Measurements from ENCODE around the gene CHST1.

CHST1 gene

DNA sequence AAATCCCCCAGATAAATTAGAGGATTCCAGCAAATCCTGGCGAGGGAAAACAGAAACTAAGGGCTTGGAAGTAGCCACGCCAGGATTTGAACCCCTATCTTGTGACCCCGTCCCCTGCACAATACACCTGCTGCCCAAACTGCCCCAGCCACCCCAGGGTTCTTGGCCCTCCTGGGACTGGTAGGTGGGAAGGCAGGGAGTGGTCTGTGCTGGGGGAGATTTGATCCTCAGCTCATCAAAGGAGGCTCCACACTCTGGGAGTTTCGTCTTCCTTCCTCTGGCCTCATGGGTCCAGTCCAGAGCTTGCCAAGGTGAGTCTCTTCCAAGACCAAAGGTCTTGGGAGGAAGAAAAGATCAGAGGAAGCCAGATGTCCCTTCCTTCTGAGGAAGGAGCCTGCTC lies 4.5 kb upstream of the CHST1 start:
- in situ Hi-C loops (cut with HindIII; ENCODE audit: low sequenced_read_pairs) = no loop called here
- no peak overlapping the region for H3K4me3 ChIP-seq (ENCODE audit: low read depth, low read length)
- no peak for DNase-seq (ENCODE audit: low read depth)
- TF ChIP-seq, protein P1, sequence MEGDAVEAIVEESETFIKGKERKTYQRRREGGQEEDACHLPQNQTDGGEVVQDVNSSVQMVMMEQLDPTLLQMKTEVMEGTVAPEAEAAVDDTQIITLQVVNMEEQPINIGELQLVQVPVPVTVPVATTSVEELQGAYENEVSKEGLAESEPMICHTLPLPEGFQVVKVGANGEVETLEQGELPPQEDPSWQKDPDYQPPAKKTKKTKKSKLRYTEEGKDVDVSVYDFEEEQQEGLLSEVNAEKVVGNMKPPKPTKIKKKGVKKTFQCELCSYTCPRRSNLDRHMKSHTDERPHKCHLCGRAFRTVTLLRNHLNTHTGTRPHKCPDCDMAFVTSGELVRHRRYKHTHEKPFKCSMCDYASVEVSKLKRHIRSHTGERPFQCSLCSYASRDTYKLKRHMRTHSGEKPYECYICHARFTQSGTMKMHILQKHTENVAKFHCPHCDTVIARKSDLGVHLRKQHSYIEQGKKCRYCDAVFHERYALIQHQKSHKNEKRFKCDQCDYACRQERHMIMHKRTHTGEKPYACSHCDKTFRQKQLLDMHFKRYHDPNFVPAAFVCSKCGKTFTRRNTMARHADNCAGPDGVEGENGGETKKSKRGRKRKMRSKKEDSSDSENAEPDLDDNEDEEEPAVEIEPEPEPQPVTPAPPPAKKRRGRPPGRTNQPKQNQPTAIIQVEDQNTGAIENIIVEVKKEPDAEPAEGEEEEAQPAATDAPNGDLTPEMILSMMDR (IDR thresholded peaks at IDR 0.05; ENCODE audit: low read depth, low read length, missing control alignments) = no peak

- in situ Hi-C loops (cut with HindIII; ENCODE audit: low sequenced_read_pairs) = no loop called here
- no peak for DNase-seq (ENCODE audit: low read depth)
- no peak overlapping the region for H3K4me3 ChIP-seq (ENCODE audit: low read depth, low read length)
- TF ChIP-seq, protein P1 (IDR thresholded peaks at IDR 0.05; ENCODE audit: low read depth, low read length, missing control alignments) = no peak
Measured at GRCh38 chr11:45669146-45669545, 3.7 kb upstream of the CHST1 start.

- H3K4me3 ChIP-seq (ENCODE audit: low read depth, low read length) = no peak overlapping the region
- in situ Hi-C loops (cut with HindIII; ENCODE audit: low sequenced_read_pairs) = no loop called here
- TF ChIP-seq, protein P1 (IDR thresholded peaks at IDR 0.05; ENCODE audit: low read depth, low read length, missing control alignments) = no peak
- DNase-seq (ENCODE audit: low read depth) = no peak
Measured at GRCh38 chr11:45667929-45668680, 2.7 kb upstream of the CHST1 start.

- no peak overlapping the region for H3K4me3 ChIP-seq (ENCODE audit: low read depth, low read length)
- no peak for DNase-seq (ENCODE audit: low read depth)
- in situ Hi-C loops (cut with HindIII; ENCODE audit: low sequenced_read_pairs) = no loop called here
- TF ChIP-seq, protein P1 (IDR thresholded peaks at IDR 0.05; ENCODE audit: low read depth, low read length, missing control alignments) = no peak
Measured at GRCh38 chr11:45666648-45667642, 1.5 kb upstream of the CHST1 start.

DNA sequence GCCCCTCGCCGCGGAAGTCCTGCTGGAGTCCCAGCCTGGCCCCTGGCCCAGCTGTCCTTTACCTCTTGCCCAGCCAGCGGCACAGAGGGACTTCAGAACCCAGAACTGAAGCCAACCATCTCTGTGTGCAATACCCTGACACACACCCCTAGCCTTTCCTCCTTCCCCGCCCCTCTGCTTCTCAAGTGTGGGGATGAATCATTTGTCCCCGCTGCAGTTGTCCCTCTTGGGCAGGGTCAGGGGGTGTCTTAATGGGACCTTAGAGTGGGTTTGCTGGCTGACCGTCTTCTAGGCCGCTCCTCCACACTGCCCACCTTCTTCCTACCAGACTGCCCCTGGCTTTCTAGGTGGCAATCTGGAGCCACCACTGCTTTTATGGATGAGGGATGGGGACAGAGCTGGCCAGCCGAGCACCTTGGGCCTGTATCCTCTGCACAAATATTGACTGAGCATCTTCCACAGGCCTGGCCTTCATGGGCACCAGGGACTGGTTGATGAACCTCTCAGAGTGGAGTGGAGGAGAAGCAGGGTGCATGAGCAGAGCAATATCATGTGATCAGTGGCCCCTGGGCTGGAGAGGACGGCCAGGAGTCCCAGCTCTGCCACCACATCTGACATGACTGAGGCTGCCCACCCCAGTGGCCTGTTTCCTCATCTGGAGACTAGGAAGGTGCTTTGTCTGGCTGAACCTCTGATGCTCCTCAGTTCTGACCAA lies 668 bp upstream of the CHST1 start:
- no peak overlapping the region for H3K4me3 ChIP-seq (ENCODE audit: low read depth, low read length)
- DNase-seq (ENCODE audit: low read depth) = no peak
- in situ Hi-C loops (cut with HindIII; ENCODE audit: low sequenced_read_pairs) = no loop called here
- TF ChIP-seq, protein P1 (IDR thresholded peaks at IDR 0.05; ENCODE audit: low read depth, low read length, missing control alignments) = no peak

Measured in astrocyte of the cerebellum (primary cell).